GM12891 (cell line): ENCODE measurements around the gene PDGFB.

Experiments used
- DNase-seq: peaks from one replicate; pipeline ENCODE4 v3.0.0; 2011; ENCODE audit warnings: low spot score; ENCODE audit not compliant: insufficient read length
- FAIRE-seq: peaks from 2 replicates; lab custom pipeline; 2011; peaks lifted over from hg19 to GRCh38; lab: Jason Lieb, UNC
- PAX5 ChIP-seq: IDR thresholded peaks from 2 replicates; pipeline ENCODE4 v1.6.1; 2011; ENCODE audit warnings: low read length, moderate library complexity, mild to moderate bottlenecking; ENCODE audit not compliant: insufficient read depth, severe bottlenecking
- POLR2A ChIP-seq: IDR thresholded peaks from 2 replicates; pipeline ENCODE4 v1.6.1; 2011; ENCODE audit warnings: low read depth, low read length, control low read depth
- POLR2AphosphoS5 ChIP-seq: IDR thresholded peaks from 2 replicates; pipeline ENCODE4 v1.6.1; 2011; ENCODE audit warnings: low read depth, low read length, control low read depth
- POU2F2 ChIP-seq: IDR thresholded peaks from 2 replicates; pipeline ENCODE4 v1.6.1; 2011; ENCODE audit warnings: low read depth, mild to moderate bottlenecking, control low read depth, low read length, moderate library complexity
- SPI1 ChIP-seq: IDR thresholded peaks from 2 replicates; pipeline ENCODE4 v1.6.1; 2011; ENCODE audit warnings: low read depth, low read length, control low read depth
- TAF1 ChIP-seq: IDR thresholded peaks from 2 replicates; pipeline ENCODE4 v1.6.1; 2011; ENCODE audit warnings: low read depth, low read length, control low read depth

PDGFB gene

DNA sequence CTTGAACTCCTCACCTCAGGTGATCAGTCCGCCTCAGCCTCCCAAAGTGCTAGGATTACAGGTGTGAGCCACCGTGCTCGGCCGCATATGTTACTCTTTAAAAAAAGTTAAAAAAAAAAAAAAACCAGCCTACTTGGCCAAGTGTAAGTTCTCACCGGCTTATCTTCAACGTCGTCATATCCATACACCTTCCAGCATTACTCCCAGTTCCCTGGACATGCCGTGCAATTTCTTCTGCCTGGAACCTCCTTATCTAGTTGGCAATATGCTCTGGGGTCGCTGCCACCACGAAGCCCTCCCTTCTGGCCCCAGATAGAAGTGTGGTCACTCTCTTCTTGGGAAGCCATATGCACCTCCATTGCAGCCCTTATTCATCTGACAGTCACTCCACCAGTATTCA is 56.0 kb downstream of the PDGFB start:
- FAIRE-seq: no peak
- DNase-seq: no peak
- TF ChIP-seq PAX5: no peak
- TF ChIP-seq POLR2A: no peak
- TF ChIP-seq POU2F2: no peak

DNA sequence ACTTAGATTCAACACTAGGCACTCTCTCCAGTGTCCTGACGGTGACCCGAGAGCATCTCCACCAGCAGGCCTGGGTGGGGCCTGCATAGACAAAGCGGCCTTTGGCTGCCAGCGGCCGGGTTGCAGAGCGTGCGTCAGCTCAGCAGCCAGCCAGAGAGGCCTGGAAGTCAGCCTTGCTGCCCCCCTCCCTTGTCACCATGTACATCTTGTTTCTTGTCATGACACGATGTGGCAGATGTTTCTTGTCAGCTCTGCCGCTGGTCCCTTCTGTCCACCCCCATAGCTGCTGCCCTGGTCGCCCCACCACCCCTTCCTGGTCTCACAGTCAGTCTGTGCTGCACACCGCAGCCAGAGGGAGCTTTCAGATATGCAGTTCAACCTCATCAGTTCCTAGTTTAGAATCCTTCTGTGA is 59.2 kb downstream of the PDGFB start:
- no peak for DNase-seq
- FAIRE-seq: no peak
- TF ChIP-seq POLR2A (no peak), TAF1 (no peak), POU2F2 (no peak), SPI1 (no peak), PAX5 (no peak), POLR2AphosphoS5 (no peak)

DNA sequence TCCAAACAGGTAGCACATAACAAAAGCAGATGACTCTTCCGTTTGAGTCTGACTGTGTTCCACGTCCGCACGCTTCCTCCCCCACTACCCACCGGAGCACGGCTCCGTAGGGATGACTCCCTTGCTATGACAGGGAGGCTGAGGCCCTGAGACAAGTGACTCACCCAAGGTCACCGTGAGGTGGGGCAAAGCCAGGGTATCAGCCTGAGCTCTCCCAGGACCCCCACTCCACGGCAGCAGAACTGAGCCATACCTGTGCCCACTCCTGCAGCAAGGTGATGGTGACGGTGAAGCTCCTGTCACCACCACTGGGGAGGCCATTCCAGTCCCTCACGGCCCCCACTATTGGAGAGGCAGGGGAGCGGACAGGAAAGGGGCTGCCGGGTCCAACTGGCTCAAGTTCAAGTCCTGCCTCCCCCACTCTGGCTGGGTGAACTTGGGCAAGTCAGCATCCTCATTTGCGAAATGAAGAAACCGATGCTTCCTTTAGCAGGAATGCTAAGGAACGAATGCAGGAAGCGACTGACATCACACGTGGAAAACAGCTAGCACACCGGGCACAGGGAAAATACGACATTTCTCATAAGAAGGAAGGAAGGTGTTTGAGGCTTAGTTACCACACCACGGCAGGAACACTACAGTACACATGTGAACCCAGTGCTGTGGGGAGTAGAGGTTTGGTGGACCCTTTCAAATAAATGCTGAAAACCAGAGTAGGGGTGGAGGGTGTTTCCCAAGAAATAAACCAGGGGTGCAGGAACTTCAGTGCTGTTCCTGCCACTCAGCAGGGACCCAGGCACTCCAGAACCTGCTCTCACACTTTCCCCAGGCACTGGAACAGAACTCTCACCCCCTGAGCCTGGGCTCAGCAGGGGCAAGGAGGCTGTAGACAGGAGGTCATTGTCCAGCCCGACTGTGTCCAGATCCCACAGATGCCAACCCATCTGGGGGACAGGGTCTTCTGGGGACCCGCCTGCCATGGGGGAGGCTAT is 59.9 kb downstream of the PDGFB start:
- DNase-seq: no peak
- no peak for FAIRE-seq
- TF ChIP-seq PAX5 (no peak), POU2F2 (no peak), POLR2AphosphoS5 (no peak), SPI1 (no peak), TAF1 (no peak), POLR2A (no peak)

DNA sequence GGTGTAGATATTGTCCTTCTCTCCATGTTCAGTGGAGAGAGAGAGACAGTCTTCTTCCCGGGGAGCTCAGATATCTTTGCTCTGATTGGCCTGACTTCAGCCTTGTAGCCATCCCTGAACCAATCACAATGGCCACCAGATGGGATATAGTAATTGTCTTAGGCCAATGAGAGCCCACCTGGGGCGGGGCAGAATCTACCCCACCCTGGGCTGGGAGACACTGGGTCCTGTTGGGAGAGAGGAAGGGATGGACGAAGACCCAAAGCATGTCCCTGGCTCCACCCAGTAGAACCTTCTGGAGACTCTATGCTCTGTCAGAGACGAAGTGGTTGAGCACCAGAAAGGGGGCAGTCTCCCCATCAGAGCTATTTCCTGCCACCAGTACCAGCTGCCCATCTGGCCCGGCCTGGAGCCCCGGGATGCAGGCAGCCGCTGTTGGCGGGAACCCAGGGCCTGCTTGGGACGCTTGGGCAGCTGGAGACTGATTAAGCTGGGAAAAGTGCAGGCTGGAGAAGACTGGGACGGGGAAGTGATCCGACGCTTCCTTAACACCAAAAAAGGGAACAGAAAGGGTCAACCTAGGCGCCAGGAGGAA is 60.7 kb downstream of the PDGFB start:
- TF ChIP-seq POLR2AphosphoS5 (no peak), PAX5 (no peak), POU2F2 (no peak), TAF1 (no peak), SPI1 (no peak), POLR2A (no peak)
- no peak for DNase-seq

DNA sequence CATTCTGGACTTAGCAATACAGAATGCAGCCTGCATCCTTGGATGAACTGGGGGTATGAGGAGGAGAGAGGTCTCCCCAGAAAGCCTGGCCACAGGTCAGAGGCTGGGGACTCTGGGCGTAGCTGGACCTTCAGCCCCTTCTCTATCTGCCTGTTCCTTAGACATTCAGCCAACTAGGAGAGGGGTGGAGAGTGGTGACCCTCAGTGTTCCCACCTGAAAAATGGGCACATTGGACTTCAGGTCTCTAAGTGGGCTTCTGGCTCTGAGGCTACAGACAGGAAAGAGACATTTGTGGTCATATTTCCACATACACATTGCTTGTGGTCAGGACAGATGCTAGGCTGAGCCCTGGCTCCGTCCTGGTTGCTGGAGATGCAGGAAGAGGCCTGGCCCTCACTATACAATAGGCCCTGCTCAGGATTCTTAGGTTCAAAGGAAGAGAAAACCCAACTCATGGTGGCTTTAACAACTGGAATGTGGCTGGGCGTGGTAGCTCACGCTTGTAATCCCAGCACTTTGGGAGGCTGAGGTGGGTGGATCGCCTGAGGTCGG is 62.2 kb downstream of the PDGFB start:
- TF ChIP-seq PAX5: no peak
- no peak for TF ChIP-seq POLR2A
- no peak for TF ChIP-seq SPI1
- TF ChIP-seq POU2F2: no peak
- no peak for TF ChIP-seq POLR2AphosphoS5
- TF ChIP-seq TAF1: no peak
- no peak for FAIRE-seq

More for the DNA sequence above, 60.7 kb downstream of the PDGFB start:
- FAIRE-seq: no peak

DNA sequence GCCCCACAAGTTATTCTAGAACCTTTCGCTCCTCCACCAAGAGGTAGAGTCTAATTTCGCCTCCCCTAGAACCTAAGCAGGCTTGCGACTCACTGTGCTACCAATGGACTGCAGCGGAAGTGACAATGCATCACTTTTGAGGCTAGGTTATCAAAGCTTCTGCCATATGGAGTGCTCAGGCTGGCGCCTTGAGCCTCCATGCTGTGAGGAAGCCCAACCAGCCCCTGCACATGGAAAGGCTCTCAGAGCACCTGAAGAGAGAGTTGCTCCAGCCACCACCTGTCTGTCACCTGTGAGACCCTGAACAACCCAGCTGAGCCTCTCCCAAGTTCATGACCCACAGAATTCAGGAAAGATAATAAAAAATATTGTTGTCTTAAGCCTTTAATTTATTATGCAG is 63.0 kb downstream of the PDGFB start:
- FAIRE-seq: no peak
- no peak for DNase-seq
- no peak for TF ChIP-seq PAX5
- no peak for TF ChIP-seq POLR2A
- TF ChIP-seq POU2F2: no peak
- no peak for TF ChIP-seq TAF1
- no peak for TF ChIP-seq SPI1
- no peak for TF ChIP-seq POLR2AphosphoS5

More for the DNA sequence above, 62.2 kb downstream of the PDGFB start:
- no peak for DNase-seq

DNA sequence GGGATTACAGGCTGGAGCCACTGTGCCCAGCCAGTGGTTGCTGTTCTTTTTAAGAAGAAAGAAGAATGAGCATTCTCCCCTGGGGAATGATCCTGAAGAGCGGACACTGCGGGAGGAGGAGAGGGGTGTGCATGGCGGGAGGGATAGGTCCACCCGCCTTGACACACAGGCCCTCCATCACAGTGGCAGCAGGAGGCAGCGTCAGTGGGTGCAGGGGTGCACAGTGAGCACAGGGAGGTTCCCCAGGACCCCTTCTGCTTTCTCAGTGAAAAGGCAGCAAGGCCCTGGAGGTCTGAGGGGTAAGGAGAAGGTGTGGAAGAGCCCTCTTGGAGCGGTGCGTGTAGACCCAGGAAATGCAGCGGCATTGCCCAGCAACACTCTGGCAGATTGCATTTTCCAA is 63.4 kb downstream of the PDGFB start:
- FAIRE-seq (no peak), DNase-seq (no peak)
- TF ChIP-seq POU2F2: no peak
- TF ChIP-seq SPI1: no peak
- no peak for TF ChIP-seq PAX5
- TF ChIP-seq POLR2A: no peak
- no peak for TF ChIP-seq POLR2AphosphoS5
- no peak for TF ChIP-seq TAF1

DNA sequence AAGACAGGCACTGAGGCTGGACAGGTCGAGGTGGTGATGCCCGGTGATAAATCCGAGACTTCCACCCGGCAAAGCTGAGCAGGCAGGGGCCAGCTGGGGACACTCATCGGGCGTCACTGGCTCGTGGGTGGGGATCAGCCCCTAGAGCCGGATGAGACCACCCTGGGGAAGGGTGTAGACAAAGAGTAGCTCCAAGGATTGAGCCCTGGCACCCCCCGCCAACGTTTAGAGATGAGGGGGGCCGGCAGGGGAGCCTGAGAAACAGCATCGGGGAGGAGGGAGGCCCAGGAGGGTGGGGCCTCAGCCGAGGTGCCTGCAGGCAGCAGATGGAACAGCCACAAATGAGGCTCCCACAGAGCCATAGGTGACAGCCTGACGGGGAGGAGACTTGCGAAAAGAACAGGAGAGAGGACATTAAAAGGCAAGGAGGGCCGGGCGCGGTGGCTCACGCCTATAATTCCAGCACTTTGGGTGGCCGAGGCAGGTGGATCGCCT is 64.9 kb downstream of the PDGFB start:
- no peak for TF ChIP-seq POLR2AphosphoS5
- no peak for TF ChIP-seq TAF1
- TF ChIP-seq PAX5: no peak
- no peak for TF ChIP-seq POU2F2
- TF ChIP-seq SPI1: no peak
- TF ChIP-seq POLR2A: no peak
- DNase-seq: no peak
- no peak for FAIRE-seq

DNA sequence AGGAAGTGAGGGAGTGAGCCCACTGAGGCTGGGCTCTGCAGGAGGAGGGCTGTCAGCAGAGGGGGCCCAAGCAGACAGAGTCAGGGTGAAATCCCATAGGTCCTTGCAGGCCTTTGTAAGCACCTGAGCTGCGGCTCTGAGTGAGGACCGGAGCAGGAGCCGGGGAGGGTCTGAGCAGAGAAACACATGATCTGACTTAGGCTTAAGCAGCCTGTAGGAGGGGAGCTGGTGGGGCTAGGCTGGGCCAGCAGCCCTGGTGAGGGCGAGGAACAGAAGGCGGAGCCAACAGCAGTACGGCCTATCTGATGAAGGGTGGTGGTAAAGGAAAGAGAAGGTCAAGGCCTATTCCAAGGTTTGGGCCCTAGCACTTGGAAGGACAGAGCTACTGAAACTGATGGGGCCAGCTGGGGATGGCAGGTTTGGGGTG is 65.4 kb downstream of the PDGFB start:
- FAIRE-seq: no peak
- DNase-seq: no peak
- TF ChIP-seq POLR2A (no peak), SPI1 (no peak), POLR2AphosphoS5 (no peak), PAX5 (no peak), TAF1 (no peak), POU2F2 (no peak)
